Lower leg skin (tissue), 3 donors: ENCODE results near the gene SLC1A7.

ENCODE experiments used
- CTCF ChIP-seq, 3 donors: fragments of 450-650 bp; IDR thresholded peaks; one replicate each; pipeline ENCODE4 v1.5.1; 2016; ENCODE audit warnings: antibody characterized with exemption in 3 of 3, mild to moderate bottlenecking in 3 of 3, moderate library complexity in 2 of 3
- POLR2A ChIP-seq, 2 donors: fragments of 450-650 bp; IDR thresholded peaks; one replicate each; pipeline ENCODE4 v1.6.1; 2016 to 2017; ENCODE audit warnings: antibody characterized with exemption in 2 of 2, mild to moderate bottlenecking in 1 of 2, moderate library complexity in 1 of 2

- TF ChIP-seq CTCF (IDR thresholded peaks at IDR 0.05) (no peak), POLR2A (IDR thresholded peaks at IDR 0.05) (no peak)
Measured at GRCh38 chr1:53142226-53142853, at the start of gene SLC1A7.
